Right kidney (tissue), 1 donor: ENCODE results near the gene PRDM2.
"Not testable (repeated sequence)": the region's sequence is repeated elsewhere in the genome, so short reads cannot be mapped to it uniquely, and the experiment has no call there.

ENCODE experiments used
- DNase-seq: peaks from one replicate; pipeline ENCODE4 v3.0.0-alpha.2; 2016

The PRDM2 gene

DNA sequence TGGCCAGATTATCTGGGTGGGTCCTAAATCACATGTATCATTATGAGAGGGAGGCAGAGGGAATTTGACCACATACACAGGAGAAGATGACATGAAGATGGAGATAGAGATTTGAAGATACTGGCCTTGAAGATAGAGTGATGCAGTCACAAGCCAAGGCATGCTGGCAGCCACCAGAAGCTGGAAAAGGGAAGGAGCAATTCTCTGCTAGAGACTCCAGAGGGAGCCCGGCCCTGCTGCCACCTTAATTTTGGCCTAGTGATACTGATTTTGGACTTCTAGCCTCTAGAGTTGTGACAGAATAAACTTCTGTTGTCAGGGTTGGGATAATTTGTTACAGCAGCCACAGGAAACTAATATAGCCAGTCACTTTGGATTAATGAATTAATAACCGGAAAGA is 2.2 kb upstream of the PRDM2 start:
- DNase-seq: no peak

DNA sequence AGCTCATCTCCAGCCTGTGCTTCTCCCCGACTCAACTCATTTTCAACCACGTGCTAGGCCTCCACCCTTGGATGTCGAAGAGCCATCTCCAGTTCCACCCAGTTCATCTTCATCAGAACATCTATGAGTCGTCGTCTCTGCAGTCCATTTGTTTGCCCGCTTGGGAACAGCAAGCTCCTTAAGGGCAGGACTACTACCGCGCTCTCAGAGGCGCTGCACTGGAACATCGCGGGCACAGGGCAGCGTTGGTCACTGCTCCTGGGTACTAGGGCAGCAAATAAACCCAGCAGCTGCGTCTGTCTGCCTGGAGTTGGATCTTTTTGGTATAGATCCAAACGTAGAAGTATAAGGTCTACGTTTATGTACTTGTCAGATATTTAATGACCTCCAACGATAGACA is 478 bp upstream of the PRDM2 start:
- no peak for DNase-seq

DNA sequence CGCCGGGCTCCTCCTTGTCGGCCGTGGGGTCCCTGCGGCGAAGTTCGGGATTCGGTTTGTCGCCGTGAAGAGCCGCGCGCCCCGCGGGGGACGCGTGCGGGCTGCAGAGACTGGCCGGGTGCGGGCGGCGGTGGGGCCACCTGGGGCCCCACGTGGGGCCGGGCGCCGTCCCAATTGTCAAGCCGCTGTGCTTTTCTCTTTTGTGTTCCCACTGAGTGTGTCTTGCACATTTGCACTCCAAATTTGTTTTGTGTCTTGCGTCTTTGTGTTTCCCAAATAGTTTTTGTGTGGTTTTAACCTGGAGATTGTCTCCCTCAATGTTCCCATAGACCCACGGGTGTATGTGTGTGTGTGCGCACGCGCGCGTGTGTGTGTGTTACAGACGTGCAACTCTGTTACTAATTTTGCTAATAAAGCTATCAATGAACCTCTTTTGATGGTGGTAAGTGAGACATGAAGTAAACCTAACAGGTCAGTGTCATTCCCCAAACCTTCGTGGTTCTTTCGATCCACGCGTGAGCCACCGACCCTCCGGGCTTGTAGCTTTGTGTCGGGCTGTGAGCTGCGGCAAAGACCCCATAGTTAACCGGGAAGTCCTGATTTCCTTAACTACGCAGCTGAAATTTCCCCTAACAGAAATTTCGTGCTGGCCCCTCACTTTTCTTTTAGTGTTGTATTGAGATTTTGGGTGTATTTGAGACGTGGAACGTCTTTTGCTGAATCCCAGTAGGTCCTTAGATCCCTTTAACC is 708 bp downstream of the PRDM2 start:
- peak; percentile 89 for DNase-seq

DNA sequence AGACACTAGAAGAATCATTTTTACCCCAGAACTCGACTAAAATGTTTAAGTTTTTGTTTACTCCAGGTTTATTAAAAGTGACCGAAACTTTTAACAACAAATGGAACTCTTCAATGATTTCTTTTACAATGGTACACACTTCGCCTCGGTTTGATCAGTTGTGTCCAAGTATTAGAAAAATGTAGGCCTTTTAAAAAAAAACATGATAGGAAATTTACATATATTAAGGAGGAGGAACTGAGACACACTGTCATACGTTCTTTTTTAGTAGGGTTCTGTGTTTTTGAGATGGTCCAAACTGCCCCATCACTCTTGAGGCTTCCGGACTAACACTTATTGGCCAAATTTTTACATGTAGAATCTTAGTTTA is 1.3 kb downstream of the PRDM2 start:
- DNase-seq: no peak

DNA sequence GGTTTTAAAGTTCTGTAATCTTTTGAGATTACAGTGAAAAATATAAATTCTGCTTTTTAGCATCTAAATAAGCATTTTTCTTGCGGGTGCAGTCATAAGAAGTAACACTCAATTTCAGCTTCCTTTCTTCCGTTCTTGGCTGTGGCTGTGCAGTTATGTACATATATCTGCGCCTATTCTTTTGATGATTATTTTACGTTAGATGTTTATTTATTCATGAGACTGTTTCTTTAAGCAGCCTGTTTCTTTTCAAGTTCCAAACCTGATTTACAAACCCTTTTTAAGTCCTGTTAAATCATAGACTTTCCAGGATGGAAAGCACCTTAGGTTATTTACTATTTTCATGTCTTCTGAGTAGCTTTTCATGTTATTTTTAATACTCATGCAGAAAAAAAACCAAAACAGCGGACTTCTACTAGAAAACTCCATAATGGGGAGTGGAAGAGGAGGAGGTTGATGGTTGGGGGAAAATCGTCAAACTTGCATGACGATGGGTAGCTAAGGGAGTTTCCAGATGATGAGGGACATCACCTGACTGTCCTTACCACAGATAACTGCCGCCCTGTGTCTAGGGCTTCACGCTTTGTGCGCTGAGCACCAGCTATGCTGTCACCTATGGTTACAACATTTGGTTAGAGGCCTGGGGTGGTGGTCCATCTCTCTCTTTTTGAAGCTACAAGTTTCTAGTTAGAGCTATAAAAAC is 2.6 kb downstream of the PRDM2 start:
- DNase-seq: no peak

DNA sequence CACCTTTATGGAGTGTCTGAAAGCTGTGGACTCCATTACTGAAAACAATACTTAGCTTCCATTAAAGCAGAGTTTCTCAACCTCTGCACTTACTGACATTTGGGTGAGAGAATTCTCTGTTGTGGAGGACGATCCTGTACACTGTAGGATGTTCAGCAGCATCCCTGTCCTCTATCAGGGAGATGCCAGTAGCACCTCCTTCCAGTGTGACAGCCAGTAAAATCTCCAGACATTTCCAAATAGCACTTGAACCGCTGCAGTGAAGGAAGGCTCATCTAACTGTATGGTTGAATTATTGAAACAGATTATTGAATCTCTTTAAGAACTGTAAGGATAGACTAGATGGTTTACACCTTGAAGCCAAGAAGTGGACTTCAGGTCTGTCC is 3.1 kb downstream of the PRDM2 start:
- no peak for DNase-seq

DNA sequence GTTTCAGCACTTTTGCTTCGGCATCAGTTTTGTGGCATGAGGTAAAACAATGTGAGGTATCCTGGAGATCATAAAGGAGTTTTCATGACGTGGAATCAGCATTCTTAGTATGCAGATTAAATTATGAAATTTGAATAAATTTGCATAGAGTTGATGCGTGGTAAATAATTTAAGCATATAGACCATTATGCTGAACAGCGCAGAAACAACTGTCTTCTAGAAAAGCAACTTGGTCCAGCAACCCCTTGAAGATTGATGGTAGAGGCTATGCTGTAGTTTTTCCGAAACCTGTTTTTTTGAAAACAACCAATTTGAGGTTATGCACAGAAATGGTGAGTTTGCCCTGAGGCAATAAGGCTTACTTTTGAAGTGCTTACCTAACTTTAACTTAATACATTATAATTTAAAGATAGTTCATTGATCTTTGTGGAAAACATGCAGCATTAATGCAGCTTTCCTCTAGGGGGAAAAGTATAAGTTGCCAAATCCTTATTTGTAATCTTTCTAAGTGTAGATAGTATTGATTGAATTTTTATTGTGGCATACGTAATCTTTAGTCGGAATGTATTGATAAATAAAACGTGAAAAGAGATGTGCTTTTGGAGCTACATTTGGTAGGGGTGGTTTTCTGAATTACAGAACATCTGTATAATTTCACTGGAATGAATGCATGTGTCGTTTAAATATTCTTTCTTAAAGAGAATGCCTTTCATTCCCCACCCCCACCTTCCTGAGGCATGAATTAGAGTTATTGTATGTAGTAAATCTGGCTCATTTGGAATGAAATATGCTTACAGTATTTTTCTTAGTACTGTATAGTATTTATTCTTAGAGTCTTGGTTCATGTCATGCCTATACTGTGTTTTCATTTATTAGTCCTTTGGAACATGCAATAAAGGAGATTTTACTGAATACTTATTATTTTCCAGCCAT is 3.8 kb downstream of the PRDM2 start:
- no peak for DNase-seq

DNA sequence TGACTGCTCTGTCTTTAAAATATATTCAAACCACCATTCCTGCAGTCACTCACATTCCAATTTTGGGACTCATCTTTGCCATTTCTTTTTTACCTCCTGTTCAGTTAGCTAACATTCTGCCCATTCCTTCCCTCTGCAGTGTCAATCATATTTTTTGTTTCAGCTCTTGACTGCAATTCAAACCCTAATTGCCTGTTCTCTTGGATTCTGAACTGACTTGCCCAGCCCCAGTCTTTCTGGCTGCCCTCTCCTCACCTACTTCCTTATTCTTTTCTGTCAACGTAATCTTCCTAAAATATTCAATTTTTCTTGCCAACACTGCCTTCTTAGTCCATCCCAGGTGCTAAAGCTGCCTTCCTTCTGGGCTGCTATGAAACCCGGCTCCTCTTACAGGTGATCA is 6.1 kb downstream of the PRDM2 start:
- no peak for DNase-seq

DNA sequence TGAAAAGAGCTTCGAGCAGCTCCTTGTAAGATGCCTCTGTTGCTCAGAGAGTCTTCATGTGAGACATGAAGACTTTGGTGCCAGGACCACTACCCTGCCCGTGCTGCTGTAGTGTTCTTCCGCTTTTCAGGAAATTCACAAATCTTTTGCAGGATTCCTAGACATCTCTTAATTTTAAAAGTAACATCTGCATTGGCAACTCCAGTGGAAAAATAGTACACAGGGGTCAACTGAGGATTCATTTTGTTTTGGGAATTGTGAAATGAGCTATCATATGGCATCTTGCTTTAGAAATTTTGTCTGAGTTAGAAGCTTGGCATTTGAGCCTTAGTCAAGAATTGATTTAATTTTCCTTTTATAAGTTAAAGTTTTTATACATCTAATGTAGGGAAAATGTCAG is 7.2 kb downstream of the PRDM2 start:
- DNase-seq: no peak

DNA sequence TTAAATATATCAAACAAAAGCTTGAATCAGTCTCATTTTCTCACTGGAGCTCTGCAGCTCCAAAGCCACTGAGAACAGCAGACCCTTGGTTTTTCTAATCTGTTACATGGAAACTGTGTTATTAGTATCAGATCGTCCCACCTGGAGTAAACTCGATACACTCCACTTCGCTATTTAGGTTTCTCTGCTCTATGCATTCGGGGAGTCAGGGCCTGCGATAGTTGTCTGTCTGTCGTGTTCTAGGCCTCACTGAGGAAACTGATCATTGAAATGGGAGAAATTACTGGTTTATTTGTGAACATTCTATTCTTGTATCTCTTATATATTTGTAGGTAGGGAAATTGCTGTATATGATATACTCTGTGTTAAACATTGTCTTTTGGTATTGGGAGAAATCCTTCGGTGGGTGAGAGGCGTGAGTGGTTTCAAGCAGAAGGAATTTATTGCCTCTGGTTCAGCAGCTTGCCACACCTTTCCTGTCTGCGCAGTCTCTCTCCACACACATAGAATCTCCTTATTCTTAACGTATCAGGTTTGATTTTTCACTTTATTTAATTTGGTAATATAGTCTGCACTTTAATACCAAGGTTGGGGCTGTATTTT is 8.5 kb downstream of the PRDM2 start:
- DNase-seq: no peak

DNA sequence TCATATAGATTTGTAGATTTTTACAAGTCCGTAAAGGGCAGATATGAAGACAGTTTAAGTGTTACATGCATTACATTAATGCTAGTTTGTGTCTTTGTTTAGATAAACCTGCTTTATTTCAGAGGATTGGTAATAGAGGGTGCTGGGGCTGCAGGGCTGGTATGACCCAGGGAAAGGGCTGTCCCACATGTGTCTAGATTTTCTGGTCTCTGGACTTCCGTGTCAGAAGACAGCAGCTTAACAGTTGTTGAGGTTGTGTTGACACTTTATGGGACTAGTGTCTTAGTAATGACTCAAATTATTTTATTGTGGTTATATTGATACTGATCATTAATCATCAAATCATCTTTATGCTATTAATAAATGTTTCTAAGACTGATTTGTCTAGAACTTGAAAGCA is 10.1 kb downstream of the PRDM2 start:
- no peak for DNase-seq

DNA sequence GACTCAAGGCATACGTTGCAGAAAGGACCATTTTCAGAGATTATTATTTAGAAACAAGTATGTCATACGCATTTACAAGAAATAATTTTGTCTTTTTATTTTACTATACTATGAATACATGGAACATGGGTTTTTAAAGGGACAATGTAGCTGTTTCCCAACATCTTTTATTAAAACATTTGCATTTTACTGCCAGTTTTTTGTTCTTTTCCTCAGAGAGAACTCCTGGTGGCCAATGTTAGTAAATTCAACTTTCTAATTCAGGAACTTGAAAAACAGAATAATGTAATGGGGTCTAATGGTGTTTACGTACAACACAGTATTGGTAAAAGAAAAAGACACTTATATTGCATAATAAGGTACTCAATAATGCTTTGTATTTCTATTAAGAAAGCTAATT is 14.9 kb downstream of the PRDM2 start:
- DNase-seq: no peak

DNA sequence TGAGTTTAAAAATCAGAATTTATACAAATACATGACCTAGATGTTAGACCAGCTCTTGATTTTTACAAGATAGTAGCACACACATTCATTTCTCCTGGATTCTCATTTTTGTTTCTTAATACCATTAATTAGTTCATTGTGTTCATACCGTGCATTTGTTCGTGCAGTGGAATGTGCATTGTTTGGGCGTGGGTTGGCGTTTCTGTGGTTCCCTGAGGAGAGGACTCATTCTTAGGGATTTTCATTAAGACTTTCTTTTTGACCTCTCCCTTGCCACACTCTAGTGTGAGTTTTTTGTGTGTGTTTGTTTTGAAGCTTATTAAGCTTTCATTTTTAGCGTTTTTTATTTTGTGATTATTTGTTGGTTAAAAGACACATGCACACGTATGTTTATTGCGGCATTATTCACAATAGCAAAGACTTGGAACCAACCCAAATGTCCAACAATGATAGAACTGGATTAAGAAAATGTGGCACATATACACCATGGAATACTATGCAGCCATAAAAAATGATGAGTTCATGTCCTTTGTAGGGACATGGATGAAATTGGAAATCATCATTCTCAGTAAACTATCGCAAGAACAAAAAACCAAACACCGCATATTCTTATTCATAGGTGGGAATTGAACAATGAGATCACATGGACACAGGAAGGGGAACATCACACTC is 15.8 kb downstream of the PRDM2 start:
- DNase-seq: not testable (repeated sequence)

DNA sequence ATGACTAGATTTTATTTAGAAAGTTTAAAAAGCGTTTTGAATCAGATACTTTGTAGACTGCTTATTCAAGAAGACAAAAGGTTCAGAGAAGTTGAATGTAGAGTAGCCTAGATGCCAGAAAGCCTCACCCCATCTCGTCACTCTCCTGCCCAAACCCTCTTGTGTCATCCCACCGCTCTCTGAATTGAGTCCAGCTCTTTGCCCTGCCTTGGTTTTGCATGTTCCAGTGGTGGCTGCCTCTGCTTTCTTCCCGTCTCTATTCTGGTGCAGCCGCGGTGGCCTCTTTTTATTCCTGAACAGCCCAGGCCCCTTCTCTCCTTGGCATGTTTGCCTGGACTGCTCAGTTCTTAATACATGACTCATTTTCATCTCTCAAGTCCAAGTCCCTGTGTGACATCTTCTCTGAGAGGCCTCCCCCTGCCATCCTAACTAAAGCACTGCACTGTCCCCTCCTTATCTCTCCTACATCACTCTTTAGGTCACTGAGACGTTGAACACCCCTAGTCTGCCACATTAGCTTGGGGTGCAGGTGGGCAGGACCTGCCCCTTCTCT is 22.9 kb downstream of the PRDM2 start:
- DNase-seq: no peak

DNA sequence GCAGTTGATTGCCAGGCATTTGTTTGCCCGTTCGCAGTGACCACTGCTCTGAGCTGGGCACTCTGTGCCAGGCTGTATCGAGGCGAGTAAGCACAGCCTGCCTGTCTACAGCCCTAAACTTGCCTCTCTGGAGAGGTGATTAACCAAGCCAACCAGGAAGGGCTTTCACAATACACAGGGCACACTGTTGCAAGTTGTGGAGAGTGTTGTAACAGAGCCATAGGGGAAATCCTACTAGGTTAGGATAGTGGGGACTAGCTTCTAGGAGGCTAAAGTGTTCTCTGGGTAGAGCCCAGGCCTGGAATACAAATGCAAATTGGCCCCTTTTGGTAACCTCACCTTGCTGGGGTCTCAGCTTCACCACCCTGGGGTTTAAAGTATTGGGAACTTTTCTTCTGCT is 23.8 kb downstream of the PRDM2 start:
- no peak for DNase-seq

DNA sequence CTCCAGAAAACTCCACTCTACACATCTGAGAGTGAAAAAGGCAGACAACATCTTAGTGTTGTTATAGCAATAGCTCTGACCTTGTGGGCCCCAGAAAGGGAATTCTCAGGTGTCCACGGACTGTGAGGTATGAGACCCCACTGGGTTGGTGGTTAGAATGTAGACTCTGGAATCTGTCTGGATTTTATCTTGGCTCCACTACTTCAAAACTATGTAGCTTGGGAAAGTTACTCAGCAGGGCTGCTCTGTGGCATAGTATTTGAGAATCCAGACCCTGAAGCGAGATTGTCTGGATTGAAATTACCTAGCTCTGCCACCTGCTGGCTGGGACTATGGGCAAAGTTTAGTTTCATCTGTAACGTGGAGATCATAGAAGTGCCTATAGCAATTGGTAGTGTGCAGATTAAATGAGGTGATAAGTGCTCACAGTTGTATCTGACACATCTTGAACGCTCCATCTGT is 25.8 kb downstream of the PRDM2 start:
- DNase-seq: no peak

DNA sequence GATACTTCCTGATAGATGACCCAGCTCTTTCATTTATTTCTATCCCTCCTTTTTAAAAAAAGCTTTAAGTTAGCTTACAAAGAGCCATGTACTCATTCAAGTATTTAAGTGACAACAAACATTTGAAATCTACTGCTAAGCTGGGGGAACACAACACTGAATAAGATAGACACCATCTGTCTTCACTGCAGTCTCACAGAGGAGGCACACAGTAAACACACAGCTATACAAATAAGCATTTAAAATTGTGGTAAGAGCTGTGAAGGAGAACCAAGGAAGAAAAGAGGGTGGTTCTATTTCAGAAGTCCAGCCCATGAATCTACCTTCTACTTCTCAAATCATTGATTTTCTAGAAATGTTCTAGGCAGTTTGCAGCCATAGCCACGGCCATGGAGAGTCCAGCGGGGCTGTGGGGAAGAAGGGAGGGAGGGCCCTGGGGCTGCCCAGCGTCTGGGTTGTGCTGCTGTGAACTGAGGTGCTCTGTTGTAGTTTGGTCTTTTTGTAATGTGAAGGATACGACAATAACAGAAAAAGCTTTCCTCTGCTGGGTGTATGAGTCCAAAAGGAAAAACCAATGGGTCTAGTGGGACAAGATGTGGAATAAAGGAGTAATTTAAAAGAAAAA is 28.2 kb downstream of the PRDM2 start:
- DNase-seq: no peak

DNA sequence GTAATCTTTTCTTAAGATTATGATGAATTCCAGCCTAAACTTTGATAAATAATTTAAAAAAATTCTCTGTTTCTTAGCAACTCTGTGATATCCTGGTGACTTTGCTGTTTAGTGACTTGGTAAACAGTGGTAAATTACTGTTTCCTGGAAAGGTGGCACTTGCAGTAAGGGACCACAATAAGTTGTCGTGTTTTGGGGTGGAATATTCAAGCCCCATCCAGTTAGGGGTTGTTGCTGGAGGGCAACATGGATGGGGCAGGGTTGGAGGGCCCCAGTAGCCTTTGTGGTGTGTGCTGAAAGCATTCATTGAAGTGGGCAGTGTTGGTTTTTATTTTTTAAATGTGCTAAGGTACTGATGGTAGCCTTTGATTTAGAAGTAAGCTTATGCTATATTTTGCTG is 30.3 kb downstream of the PRDM2 start:
- DNase-seq: no peak

DNA sequence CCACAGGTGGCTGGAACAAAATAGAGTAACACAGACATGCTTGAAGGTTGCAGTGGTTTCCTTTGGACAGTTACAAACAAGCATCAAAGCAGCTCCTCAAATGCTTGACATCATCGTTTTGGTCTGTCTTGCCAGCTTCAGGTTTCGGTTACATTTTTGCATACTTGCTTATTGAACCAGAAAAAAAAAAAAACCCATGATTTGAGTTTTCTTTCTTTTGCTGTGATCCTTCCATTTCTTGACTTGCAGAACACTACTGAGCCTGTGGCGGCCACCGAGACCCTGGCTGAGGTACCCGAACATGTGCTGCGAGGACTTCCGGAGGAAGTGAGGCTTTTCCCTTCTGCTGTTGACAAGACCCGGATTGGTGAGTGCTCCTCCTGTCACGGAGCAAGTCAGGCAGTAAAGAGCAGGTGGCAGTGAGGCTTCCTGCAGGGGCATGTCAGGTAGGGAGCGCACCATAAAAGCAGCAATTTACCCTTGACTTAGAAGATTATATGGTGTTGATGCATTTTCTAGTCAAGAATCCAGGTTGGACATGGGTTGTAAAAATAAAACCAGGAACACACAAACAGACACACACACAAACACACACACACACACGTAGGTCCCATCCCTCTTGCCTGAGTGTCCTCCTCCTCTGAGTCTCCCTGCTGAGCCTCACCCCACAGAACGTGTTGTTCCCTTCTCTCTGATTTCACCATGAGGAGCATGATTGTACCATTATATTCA is 30.9 kb downstream of the PRDM2 start:
- DNase-seq: no peak

DNA sequence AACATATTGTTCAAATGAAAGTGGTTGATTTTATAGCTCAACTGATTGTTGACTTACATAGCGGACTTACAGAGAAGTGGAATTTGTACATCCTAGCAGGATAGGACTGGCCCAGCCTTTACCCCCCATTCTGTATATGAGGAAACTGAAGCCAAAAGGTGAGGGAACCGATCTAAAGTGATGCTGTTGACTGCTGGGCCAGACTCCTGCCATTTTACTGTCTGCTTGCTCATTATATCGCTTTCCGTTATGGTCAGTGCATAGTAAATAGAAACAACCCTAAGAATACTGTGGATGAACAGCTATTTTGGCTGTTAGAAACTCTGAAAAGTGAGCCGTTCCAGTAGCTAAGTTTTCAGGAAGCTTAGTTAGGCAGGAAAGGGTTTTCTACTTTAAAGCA is 31.9 kb downstream of the PRDM2 start:
- no peak for DNase-seq
